ENCODE data around the gene FGF21.
A peak's percentile ranks its signal among the peaks of the same experiment; 100 is the strongest.

FGF21 gene

GRCh38 chr19:48794291-48794690 is 39.0 kb downstream of the FGF21 start:
- DNase-seq = no peak

GRCh38 chr19:48795055-48795684 is 39.8 kb downstream of the FGF21 start:
- peak; percentile 79 for DNase-seq

- no peak for DNase-seq
These were observed 40.4 kb downstream of the FGF21 start for GRCh38 chr19:48795685-48796070.

GRCh38 chr19:48796298-48797083 is 41.2 kb downstream of the FGF21 start:
- no peak for DNase-seq

- no peak for DNase-seq
These were observed 41.8 kb downstream of the FGF21 start for GRCh38 chr19:48797103-48797502.

GRCh38 chr19:48798937-48799336 is 43.6 kb downstream of the FGF21 start:
- no peak for DNase-seq

- no peak for DNase-seq
These were observed 44.3 kb downstream of the FGF21 start for GRCh38 chr19:48799358-48800300.

- no peak for DNase-seq
These were observed 47.3 kb downstream of the FGF21 start for GRCh38 chr19:48802623-48803022.

- no peak for DNase-seq
These were observed 49.2 kb downstream of the FGF21 start for GRCh38 chr19:48804496-48804895.

- DNase-seq = no peak
These were observed 50.1 kb downstream of the FGF21 start for GRCh38 chr19:48805452-48805851.

GRCh38 chr19:48806518-48806817 is 51.1 kb downstream of the FGF21 start:
- no peak for DNase-seq

GRCh38 chr19:48806818-48807589 is 51.7 kb downstream of the FGF21 start:
- DNase-seq = peak; percentile 28

- DNase-seq = no peak
These were observed 52.4 kb downstream of the FGF21 start for GRCh38 chr19:48807590-48808308.
